Epithelial cell of esophagus (primary cell): Measurements from ENCODE around the gene MAGOH.
"Not testable (repeated sequence)": the region's sequence is repeated elsewhere in the genome, so short reads cannot be mapped to it uniquely, and the experiment has no call there.

Experiments
- DNase-seq: peaks from one replicate; pipeline ENCODE4 v3.0.0; 2010; ENCODE audit warnings: low read depth
- H3K4me3 ChIP-seq: 2 replicates; pipeline ENCODE4 v1.5.1; 2011; ENCODE audit warnings: mild to moderate bottlenecking, low read length, control low read depth
- CTCF ChIP-seq: IDR thresholded peaks from 2 replicates; pipeline ENCODE4 v1.5.1; 2011; ENCODE audit warnings: low read depth, mild to moderate bottlenecking, low read length, control low read depth, inconsistent platforms; ENCODE audit not compliant: insufficient read depth; ENCODE audit errors: missing control alignments

Gene MAGOH

DNA sequence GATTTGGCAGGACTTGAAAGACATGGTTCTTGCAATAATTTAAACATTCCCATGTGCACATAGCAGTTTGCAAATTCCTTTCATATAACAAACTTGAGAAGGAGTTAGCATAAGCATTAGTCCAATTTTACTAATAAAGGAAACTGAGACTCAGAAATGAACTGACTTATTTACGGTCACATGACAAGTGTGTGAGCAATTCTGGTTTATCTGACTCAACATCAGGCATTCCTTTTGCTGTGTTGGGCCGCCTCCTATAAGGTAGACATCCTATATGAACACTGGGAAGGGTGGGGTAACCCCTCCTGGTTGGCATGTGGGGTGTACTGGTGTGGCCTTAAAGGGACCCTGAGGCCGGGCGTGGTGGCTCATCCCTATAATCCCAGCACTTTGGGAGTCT, 50.2 kb downstream of the MAGOH start:
- H3K4me3 ChIP-seq, result no peak overlapping the region
- peak; percentile 76 for DNase-seq
- no peak for TF ChIP-seq CTCF

- no peak for TF ChIP-seq CTCF
- no peak overlapping the region for H3K4me3 ChIP-seq
- no peak for DNase-seq
Measured at GRCh38 chr1:53187401-53187800, 50.9 kb downstream of the MAGOH start.

- H3K4me3 ChIP-seq, result no peak overlapping the region
- no peak for DNase-seq
- no peak for TF ChIP-seq CTCF
Measured at GRCh38 chr1:53186533-53186932, 51.8 kb downstream of the MAGOH start.

DNA sequence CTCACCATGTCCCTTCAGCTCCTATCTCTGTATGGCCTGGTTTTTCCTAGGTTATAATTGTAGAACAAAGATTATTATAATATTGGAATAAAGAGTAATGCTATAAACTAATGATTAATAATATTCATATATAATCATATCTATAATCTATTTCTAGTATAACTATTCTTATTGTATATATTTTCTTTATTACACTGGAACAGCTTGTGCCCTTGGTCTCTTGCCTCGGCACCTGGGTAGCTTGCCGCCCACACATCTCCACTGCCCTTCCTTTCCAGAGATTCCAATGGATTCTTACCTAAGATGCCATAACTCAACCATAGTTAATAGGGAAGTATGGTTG, 52.4 kb downstream of the MAGOH start:
- DNase-seq, H3K4me3 ChIP-seq: not testable (repeated sequence)

- no peak overlapping the region for H3K4me3 ChIP-seq
- no peak for DNase-seq
- TF ChIP-seq CTCF, result no peak
Measured at GRCh38 chr1:53183095-53183990, 55.0 kb downstream of the MAGOH start.

DNA sequence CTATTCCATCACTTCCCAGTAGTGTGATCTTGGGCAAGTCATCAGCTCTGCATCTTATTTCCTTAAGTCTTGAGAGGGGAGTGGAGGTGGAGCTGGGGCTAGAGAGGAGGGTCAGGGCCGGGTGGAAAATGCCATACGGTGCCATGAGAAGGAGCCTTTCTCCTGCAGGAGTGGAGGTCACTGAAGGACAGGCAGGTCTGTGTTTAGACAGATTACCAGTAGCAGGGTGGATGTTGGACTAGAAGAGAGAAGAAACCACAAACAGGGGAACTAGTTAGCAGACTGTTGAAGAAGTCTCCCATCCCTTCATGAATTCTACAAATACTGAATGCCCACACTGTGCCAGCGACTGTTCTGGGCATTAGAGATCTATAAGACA, 55.6 kb downstream of the MAGOH start:
- TF ChIP-seq CTCF, result no peak
- DNase-seq, result no peak
- no peak overlapping the region for H3K4me3 ChIP-seq

- TF ChIP-seq CTCF, result peak; percentile 83
- no peak overlapping the region for H3K4me3 ChIP-seq
- DNase-seq, result peak; percentile 88
Measured at GRCh38 chr1:53182111-53182593, 56.2 kb downstream of the MAGOH start.
